HEK293 (cell line): ENCODE results near the gene SLC38A3.

ENCODE experiments used
- CTCF ChIA-PET: fragments of 350-600 bp; formaldehyde crosslinking; extraction: SDS; loops from one replicate; lab custom pipeline; 2021; ENCODE audit warnings: antibody characterized with exemption; lab: Yijun Ruan, JAX
- POLR2A ChIA-PET: fragments of 300-600 bp; formaldehyde crosslinking; extraction: SDS; loops from one replicate; lab custom pipeline; 2020; ENCODE audit warnings: antibody characterized with exemption, inconsistent platforms; lab: Yijun Ruan, JAX
- H3K27ac ChIP-seq: fragments of 200-500 bp; sonication (Bioruptor generic); 2 replicates; pipeline ENCODE4 v1.5.1; 2014; ENCODE audit warnings: low read depth, low read length, control low read depth, inconsistent platforms; ENCODE audit errors: extremely low read depth
- H3K36me3 ChIP-seq, 2 experiments: fragments of 200-500 bp in 1 of 2; sonication (Bioruptor generic) in 1 of 2; 1 replicate in 1 of 2; 2 replicates in 1 of 2; pipeline ENCODE4 v1.5.1; 2014 to 2017; ENCODE audit warnings: inconsistent platforms in 2 of 2, low read length in 2 of 2; ENCODE audit not compliant: control insufficient read depth in 2 of 2, insufficient read depth in 1 of 2
- H3K4me1 ChIP-seq: fragments of 200-500 bp; sonication (Bioruptor generic); 2 replicates; pipeline ENCODE4 v1.5.1; 2014; ENCODE audit warnings: mild to moderate bottlenecking, low read length, inconsistent platforms; ENCODE audit not compliant: control insufficient read depth, insufficient read depth
- H3K4me3 ChIP-seq: 2 replicates; pipeline ENCODE4 v1.5.1; 2011; ENCODE audit warnings: low read depth, mild to moderate bottlenecking, control low read depth, low read length, moderate library complexity
- H3K9me3 ChIP-seq: fragments of 200-500 bp; sonication (Bioruptor generic); 2 replicates; pipeline ENCODE4 v1.5.1; 2014; ENCODE audit warnings: low read depth, low read length, inconsistent platforms; ENCODE audit not compliant: control insufficient read depth, insufficient read depth
- KLF17 ChIP-seq: fragments of 450-650 bp; formaldehyde crosslinking; IDR thresholded peaks from 2 replicates; pipeline ENCODE4 v1.5.1; 2016; ENCODE audit warnings: missing biosample characterization, missing genetic modification characterization
- KLF7 ChIP-seq: fragments of 450-650 bp; formaldehyde crosslinking; IDR thresholded peaks from 2 replicates; pipeline ENCODE4 v1.5.1; 2016; ENCODE audit warnings: missing biosample characterization, missing genetic modification characterization, borderline replicate concordance
- OSR2 ChIP-seq: fragments of 450-650 bp; formaldehyde crosslinking; IDR thresholded peaks from 2 replicates; pipeline ENCODE4 v1.5.1; 2016; ENCODE audit warnings: missing biosample characterization, missing genetic modification characterization
- REPIN1 ChIP-seq: fragments of 450-650 bp; formaldehyde crosslinking; IDR thresholded peaks from 2 replicates; pipeline ENCODE4 v1.5.1; 2017; ENCODE audit warnings: missing biosample characterization, missing genetic modification characterization, low read depth
- SP2 ChIP-seq: fragments of 450-650 bp; formaldehyde crosslinking; IDR thresholded peaks from 2 replicates; pipeline ENCODE4 v1.5.1; 2016; ENCODE audit warnings: missing biosample characterization, missing genetic modification characterization
- YY2 ChIP-seq: fragments of 450-650 bp; formaldehyde crosslinking; IDR thresholded peaks from 2 replicates; pipeline ENCODE4 v1.5.1; 2016; ENCODE audit warnings: missing biosample characterization, missing genetic modification characterization
- ZBTB49 ChIP-seq: fragments of 450-650 bp; formaldehyde crosslinking; IDR thresholded peaks from 2 replicates; pipeline ENCODE4 v1.5.1; 2016; ENCODE audit warnings: missing biosample characterization, missing genetic modification characterization, low read depth
- ZBTB7A ChIP-seq: fragments of 450-650 bp; formaldehyde crosslinking; IDR thresholded peaks from 2 replicates; pipeline ENCODE4 v1.5.1; 2016; ENCODE audit warnings: low read depth, missing biosample characterization, missing genetic modification characterization
- ZIC2 ChIP-seq: fragments of 450-650 bp; formaldehyde crosslinking; IDR thresholded peaks from 2 replicates; pipeline ENCODE4 v1.5.1; 2016; ENCODE audit warnings: missing biosample characterization, missing genetic modification characterization
- ZNF175 ChIP-seq: fragments of 450-650 bp; formaldehyde crosslinking; IDR thresholded peaks from 2 replicates; pipeline ENCODE4 v1.5.1; 2016; ENCODE audit warnings: missing biosample characterization, missing genetic modification characterization
- ZNF19 ChIP-seq: fragments of 450-650 bp; formaldehyde crosslinking; IDR thresholded peaks from 2 replicates; pipeline ENCODE4; 2016; ENCODE audit warnings: missing biosample characterization, missing genetic modification characterization, low read depth
- ZNF221 ChIP-seq: fragments of 450-650 bp; formaldehyde crosslinking; IDR thresholded peaks from 2 replicates; pipeline ENCODE4 v1.5.1; 2017; ENCODE audit warnings: missing biosample characterization, missing genetic modification characterization, borderline replicate concordance
- ZNF280D ChIP-seq: fragments of 450-650 bp; formaldehyde crosslinking; IDR thresholded peaks from 2 replicates; pipeline ENCODE4 v1.5.1; 2016; ENCODE audit warnings: missing biosample characterization, missing genetic modification characterization
- ZNF596 ChIP-seq: fragments of 450-650 bp; IDR thresholded peaks from 2 replicates; pipeline ENCODE4 v1.5.0; 2018; ENCODE audit warnings: missing biosample characterization, mild to moderate bottlenecking, missing genetic modification characterization, moderate library complexity
- ZNF670 ChIP-seq: fragments of 450-650 bp; formaldehyde crosslinking; IDR thresholded peaks from 2 replicates; pipeline ENCODE4 v1.5.1; 2016; ENCODE audit warnings: missing biosample characterization, missing genetic modification characterization, low read depth
- ZNF76 ChIP-seq: fragments of 450-650 bp; formaldehyde crosslinking; IDR thresholded peaks from 2 replicates; pipeline ENCODE4; 2016; ENCODE audit warnings: low read depth, missing biosample characterization, missing genetic modification characterization, borderline replicate concordance

SLC38A3 gene

GRCh38 chr3:50208677-50209344 is 3.7 kb downstream of the SLC38A3 start:
- Histone ChIP-seq H3K4me3 (no peak overlapping the region), H3K9me3 (no peaks in the 10 kb centered on the region), H3K4me1 (no peaks in the 10 kb centered on the region), H3K27ac (no peak overlapping the region), H3K36me3 (no peaks in the 10 kb centered on the region)
- POLR2A ChIA-PET = no interaction called here
- CTCF ChIA-PET = interaction anchor here (0.6 to 4.0 kb wide), 5 partner anchors 14 to 82 kb away, joined by 3 to 15 read pairs (median 3); no protein-coding TSS in a partner anchor
- TF ChIP-seq ZIC2 (0 out of 2 replicates have a peak, but pooled peaks have one; percentile 19), ZNF76 (tag by site-specific recombination) (no peak)

- POLR2A ChIA-PET = no interaction called here
- Histone ChIP-seq H3K27ac (no peak overlapping the region), H3K9me3 (no peaks in the 10 kb centered on the region), H3K4me3 (no peak overlapping the region), H3K36me3 (no peaks in the 10 kb centered on the region), H3K4me1 (no peaks in the 10 kb centered on the region)
- TF ChIP-seq YY2 (tag by site-specific recombination) = no peak
- TF ChIP-seq ZBTB7A (tag by site-specific recombination) = no peak
- no peak for TF ChIP-seq ZNF19 (tag by site-specific recombination)
- TF ChIP-seq ZNF596 = no peak
- no peak for TF ChIP-seq ZNF175
- no peak for TF ChIP-seq ZNF670 (tag by site-specific recombination)
- no peak for TF ChIP-seq ZNF221 (tag by site-specific recombination)
- TF ChIP-seq ZNF280D (tag by site-specific recombination) = no peak
- no peak for TF ChIP-seq KLF7 (tag by site-specific recombination)
- TF ChIP-seq KLF17 (tag by site-specific recombination) = no peak
- TF ChIP-seq OSR2 (tag by site-specific recombination) = no peak
- no peak for TF ChIP-seq ZBTB49 (tag by site-specific recombination)
- no peak for TF ChIP-seq SP2 (tag by site-specific recombination)
- no peak for TF ChIP-seq REPIN1
- CTCF ChIA-PET = interaction anchor here (0.6 to 4.0 kb wide), 5 partner anchors 9 to 89 kb away, joined by 3 to 15 read pairs (median 4); no protein-coding TSS in a partner anchor
Observed at GRCh38 chr3:50210176-50210509, 5.1 kb downstream of the SLC38A3 start.
